ENCODE results near the gene B3GALT4.

The B3GALT4 gene

GRCh38 chr6:33292996-33293682, 16.2 kb downstream of the B3GALT4 start:
- DNase-seq: no peak

DNA sequence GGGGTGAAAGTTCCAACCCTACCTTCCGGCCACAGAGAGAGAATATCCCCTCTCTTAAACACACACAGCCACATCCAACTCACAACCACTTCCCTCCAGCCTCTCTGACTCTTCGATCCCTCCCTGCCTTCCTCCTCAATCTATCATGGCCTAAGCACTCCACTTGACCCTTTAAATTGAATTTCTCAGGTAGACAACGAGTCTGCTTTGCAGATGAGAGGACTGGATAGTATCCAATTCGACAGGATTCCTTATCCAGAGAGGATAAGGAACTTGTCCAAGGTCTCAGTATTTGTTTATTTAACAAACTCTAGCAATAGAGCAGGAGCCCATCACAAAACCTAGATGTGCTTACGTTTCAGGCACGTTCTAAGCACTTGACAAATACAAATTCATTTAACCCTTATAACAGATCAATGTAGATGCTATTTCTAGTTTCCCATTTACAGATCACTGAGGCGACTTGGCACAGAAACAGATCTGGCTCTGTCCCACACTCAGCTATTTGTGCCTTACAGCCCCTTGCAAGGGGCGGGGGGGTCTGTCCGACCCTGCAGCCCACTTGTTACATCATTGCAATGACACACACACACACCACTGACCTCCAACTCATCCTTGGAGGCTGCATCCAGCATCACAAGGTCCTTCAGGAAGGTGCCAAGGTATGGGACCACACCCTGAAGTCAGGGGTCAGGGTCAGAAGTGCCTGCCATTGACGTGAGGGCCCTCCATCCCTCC, 17.3 kb downstream of the B3GALT4 start:
- DNase-seq: no peak

DNA sequence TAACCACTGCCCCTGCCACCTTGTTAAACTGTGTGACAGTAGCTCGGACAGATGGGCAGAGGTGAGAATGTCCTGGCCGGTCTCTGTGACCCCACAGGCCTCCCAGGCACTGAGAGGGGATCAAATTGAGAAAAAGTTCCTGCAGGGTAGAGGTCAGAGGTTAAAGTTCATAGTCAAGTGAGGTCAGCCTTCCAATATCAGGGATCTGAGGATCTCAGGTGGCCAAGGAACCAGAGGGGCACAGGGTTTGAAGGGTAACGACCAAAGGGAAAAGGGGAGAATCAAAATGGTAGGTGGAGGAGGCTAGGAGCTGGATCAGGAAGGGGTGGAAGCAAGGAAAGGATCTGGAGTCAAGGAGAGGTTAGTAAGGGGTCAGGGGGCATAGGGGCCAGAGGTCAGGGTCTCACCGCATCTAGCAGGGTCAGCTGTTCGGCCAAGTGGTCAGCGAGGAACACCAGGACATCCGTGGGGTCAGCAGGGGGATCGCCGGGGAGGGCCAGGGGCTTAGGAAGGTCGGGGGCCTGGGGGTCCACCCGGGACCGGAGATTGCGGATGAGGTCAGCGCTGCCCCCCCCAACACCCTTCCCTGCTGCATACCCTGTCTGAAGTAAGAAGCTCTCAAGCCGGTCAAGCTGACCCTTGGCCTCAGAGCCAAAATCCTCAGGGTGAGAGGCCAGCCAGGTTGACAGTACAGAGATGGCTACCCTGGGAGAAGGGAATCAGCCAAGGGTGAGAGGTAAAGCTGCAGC, 18.9 kb downstream of the B3GALT4 start:
- no peak for DNase-seq

DNA sequence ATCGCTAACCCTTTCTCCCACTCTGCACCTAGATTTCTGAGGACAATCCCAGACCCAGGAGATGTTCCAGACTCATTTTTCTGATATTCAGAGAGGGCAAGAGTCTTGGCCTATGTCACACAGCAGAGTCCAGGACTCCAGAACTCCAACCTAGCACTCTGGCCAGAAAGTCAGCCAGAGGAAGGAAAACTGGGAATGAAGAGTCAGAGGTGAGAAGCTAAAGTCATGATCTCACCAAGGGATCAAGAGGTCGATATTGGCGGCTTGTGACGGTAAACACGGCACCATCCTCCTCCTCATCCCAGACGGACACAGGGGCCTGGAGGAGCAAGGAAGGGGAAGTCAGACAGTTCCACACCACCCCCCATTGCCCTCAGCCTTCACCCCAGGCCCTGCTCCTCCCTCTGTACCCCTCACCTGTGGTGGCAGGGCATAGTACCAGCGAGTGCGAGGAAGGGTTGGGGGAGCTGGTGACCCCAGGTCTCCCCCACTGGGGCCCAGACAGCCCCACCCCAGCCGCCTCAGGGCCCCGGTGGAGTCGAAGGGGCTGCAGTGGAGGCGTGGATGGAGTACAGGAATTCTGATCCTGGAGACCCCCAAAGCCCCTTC, 20.0 kb downstream of the B3GALT4 start:
- no peak for DNase-seq

DNA sequence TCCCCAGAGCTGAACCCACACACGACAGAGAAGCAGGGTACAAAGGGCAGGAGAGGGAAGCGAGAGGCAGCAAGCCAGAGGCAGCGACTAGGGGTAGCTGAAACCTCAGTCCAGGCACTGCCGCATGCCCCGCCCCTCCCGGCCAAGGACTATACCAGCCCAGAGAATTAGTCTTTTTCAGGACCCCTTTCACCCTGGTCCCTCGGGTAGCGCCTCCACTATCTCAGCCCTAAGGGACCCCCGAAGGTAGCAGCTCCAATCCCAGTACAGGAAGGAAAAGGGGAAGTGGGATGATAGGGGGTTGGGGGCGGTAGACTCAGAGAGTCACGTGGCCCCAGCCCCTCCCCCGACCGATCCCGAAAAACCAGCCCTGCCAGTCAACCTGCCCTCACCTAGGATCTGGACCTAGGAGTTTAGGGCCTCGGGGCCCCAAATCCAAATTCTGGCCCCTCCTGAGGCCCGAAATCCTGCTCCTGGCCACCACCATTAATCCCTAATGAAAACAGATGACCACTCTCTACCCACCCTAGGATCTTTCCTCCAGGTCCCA, 20.6 kb downstream of the B3GALT4 start:
- peak; percentile 51 for DNase-seq

- DNase-seq: peak; percentile 68
Observed at GRCh38 chr6:33297956-33298772, 21.2 kb downstream of the B3GALT4 start.

DNA sequence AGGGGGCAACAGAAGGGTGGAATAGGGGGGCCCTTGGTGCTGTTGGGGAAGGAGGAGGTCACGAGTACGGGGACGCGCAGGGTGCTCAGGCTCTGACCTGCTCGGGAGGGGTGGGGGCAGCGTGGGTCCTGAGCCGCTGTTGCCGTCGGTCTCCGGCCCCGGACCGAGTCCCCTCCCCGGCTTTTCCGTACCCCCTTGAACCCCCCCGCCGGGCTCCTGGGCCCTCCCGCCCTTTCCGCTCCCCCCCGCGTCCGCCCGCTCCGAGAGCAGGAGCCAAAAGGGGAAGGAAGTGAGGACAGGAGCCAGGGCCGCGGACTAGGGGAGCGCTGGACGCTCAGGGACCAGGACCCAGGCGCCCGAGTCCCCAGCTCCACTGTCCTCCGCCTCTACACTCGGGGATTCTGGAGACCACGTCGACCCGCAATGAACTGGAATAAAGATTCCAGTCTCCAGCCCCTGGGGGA, 21.9 kb downstream of the B3GALT4 start, which contains the start of gene RGL2:
RGL2 (minus strand) TSS at position 170 of the 464 bp plus-strand sequence. CDS start 332 bp downstream, outside the sequence.
- peak; percentile 76 for DNase-seq

DNA sequence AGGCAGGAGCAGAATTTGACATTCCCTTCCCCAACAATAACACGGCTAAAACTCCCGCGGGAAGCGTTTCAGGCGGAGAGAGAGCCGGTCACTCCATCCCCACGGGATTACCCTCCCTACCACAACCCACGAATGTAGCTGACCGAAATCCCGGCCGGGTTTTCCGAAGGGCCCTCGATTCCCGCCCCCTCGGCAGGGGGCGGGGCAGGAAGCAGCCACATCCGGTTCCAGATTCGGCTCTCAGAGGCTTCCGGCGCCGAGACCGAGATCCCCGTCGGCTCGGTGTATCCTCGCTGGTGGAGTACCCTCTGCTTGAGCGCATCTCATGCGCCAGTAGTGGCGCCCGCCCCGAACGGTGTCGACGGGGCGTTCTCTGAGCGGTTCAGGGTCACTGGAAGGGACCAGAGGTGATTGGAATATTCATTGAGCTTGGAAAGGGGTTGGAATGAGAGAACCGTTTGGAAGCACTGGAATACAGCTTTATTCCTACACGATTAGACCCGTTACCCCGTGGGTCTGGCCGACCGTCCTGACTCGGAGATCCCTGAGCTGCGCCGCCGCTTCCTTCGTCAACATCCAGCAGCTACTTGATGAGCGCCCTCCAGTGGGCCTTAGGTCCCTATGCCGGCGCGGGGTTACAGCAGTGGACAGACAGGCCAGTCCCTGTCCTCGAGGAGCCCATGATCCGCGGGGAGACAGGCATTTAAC, 22.5 kb downstream of the B3GALT4 start:
- DNase-seq: peak; percentile 98

GRCh38 chr6:33301877-33302276, 25.0 kb downstream of the B3GALT4 start:
- no peak for DNase-seq

- no peak for DNase-seq
Observed at GRCh38 chr6:33304216-33304615, 27.3 kb downstream of the B3GALT4 start.

DNA sequence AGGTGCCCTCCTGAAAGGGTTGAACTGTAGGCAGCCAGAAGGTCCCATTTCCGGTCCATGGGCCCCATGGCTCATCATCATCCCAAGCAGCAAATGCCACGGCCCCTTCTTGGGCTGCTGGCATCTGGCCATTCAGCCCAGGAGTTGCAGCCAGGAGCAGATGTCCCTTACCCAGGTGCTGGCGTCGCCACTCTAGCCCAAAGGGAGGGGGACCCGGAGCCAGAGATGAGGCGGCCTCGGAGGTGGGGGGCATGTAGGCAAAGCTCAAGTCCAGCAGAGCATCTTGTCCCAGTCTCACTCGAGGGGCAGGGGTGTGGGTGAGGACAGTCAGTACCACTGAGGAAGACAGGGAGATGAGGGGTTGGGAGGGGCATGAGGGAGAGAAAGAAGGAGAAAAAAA, 28.1 kb downstream of the B3GALT4 start:
- no peak for DNase-seq

DNA sequence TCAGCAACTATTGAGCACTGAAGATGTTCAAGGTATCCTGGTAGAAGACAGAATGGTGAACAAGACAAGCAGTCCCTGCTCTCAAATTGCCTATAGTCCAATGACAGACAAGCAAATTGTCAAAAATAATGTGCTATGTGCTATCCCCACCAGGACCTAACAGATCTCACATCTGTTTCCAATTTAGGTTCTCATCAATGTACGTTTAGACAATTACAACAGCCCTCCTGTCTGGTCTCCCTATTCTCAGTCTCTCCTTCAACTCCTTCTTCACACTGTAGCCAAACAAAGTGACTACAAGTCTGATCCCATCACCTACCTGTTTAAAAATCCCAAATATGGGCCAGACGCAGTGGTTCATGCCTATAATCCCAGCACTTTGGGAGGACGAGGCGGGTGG, 29.4 kb downstream of the B3GALT4 start:
- no peak for DNase-seq

- peak; percentile 75 for DNase-seq
Observed at GRCh38 chr6:33312361-33313104, 35.6 kb downstream of the B3GALT4 start.

DNA sequence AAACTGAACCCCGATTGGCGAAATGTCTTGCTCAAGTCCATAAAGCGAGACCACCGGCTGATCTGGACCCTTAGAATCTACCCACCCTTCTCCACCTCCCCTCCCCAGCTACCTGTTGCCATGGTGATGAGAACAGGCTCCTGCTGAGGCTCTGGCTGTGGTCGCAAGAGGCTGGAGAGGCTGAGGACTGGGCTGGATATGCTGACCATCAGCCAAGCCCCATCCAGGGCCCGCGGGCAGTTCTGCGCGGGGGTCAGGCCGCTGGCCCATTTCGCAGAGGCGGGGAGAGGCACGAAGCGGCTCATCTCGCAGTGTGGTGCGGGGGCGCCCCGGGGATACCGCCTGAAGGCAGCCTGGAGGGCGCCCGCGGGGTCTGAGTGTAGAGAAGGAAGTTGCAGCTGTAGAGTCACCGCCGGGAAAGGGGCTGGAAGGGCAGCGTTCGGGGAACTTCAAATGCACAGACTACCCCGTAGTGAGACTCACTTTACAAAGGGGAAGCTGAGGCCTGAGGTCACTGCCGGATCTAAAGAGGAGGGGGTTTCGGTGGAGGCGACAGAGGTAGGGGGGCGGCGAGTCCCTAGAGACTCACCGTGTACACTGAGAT, 36.3 kb downstream of the B3GALT4 start:
- DNase-seq: peak; percentile 48

- DNase-seq: peak; percentile 51
Observed at GRCh38 chr6:33313709-33314514, 37.0 kb downstream of the B3GALT4 start, which contains the start of gene TAPBP. Gene TAPBP (minus strand): TSS chr6:33314078. CDS start chr6:33314041, 37 bp downstream.

GRCh38 chr6:33314515-33314942, 37.6 kb downstream of the B3GALT4 start:
- DNase-seq: peak; percentile 39

- no peak for DNase-seq
Observed at GRCh38 chr6:33314943-33315792, 38.2 kb downstream of the B3GALT4 start.

Data from NCI-H82 (cell line).